NCI-H2196 (cell line): ENCODE measurements around the gene ANAPC15.
A peak's percentile ranks its signal among the peaks of the same experiment; 100 is the strongest.

Source experiments
- DNase-seq: peaks from one replicate; lab custom pipeline; 2025; ENCODE audit not compliant: unreplicated experiment; lab: John Stamatoyannopoulos, UW

ANAPC15 gene

DNA sequence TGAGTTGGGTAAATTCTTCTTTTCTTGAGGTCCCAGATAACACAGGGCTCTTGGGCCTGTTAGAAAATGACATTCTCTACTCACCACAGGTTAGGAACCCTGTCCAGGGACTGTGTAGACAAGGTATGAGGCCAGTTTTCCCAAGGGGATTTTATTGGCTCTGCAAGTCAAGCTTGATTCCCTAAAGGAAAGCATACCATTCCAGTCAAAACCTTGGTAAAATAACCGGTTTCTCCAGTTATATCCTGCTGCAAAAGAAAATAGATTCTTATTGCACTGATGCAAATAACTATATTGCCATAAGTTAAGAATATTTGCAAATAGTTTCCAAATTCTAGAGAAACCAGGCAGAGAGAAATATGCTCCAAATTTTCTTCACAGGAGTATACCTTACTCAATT, 13.5 kb upstream of the ANAPC15 start:
- DNase-seq: no peak

DNA sequence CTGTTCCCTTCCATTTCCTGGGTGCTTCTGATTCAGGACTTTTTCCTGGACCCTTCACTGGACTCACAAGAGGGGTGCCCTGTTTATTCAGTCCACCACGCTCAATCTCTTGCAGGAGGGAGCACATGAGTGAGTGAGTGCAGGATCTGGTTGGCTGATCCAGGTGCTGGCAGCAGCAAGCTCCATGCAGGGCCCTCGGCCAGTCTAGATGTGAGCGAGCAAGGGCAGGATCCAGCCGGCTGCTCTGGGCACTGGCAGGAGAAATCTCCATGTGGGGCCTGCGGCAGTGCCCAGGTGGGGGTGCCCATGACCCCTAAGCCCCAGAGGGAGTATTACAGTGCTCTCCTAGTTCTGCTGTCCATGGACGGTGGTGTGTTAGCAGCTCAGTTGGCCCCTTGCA, 11.6 kb upstream of the ANAPC15 start:
- no peak for DNase-seq

- no peak for DNase-seq
Observed at GRCh38 chr11:72123117-72123653, 10.7 kb upstream of the ANAPC15 start.

DNA sequence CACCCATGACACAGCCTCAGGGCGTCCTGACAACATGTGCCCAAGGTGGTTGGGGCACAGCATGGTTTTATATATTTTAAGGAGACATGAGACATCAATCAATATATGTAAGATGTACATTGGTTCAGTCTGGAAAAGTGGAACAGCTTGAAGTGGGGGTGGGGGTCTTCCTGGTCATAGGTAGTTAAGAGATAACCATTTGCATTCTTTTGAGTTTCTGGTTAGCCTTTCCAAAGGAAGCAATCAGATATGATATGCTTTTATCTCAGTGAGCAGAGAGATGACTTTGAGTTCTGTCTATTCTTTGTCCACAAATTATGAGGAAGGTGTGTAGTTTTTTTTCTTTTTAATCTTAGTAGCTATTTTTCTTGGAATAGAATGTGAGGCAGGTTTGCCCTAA, 10.1 kb upstream of the ANAPC15 start:
- DNase-seq: no peak

DNA sequence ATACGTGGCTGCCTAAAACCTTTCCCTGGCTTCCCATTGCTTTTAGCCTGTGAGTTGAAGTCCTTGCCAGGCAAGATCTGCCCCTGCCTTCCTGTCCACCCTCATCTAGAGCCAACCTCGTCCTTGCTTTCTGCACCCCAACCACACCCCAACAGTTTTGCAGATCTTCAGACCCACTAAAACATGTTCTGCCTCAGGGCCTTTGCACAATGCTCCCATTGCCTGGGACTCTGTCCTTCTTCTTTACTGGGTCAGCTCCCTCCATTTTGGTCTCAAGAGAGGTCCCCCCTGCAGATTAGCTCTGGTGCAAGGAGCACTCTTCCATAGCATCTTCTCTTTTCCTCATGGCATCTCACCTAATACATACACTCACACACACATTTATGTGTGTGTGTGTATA, 8.4 kb upstream of the ANAPC15 start:
- no peak for DNase-seq

DNA sequence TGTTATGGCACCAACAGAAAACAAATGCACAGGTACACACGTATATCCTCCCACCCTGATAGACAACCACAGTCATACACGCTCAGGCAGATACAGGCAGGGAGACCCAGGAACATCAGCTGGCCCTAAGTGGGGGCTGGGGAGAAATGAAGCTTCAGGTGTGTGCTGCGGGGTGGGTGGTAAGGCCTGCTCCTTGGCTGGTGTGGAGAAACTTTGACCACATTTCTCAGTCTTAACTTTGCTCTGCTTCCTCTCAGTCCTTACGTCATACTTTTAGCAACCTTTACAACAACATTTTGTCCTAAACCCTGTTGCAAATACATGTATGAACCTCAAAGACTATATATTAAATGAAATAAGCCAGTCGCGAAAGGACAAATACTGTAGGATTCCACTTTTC, 6.7 kb upstream of the ANAPC15 start:
- no peak for DNase-seq

DNA sequence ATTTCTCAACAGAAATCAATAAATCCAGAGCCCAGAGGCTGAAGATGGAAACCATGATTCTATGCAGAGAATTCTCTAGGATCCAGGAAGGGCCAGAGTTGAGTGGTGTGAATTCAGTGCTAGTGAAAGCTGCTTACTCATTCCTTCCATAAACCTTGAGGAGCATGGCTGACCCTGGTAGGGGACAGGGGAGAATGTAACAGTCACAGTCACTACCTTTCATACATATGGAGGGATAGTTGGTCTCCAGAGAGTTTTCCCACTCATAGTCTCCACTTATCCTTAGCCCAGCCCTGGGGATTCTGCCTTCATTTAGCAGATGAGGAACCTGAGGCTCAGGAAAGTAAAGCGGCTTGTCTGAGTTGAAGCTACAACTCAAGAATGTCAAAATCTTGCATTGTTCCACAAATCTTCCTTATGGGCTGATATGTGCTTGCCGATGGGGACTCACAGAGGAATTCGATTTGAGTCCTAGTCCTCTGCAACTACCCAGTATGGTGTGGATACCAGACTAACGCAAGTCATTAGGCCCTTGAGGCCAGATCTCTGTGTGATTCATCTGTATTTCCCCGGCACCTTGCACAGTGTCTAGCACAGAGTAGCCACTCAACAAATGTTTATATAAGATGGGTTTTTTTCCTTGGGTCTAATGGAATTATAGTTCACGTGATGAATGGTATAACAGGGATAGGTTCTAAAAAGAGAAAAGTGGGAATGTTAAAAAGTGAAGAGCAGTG, 3.7 kb upstream of the ANAPC15 start:
- no peak for DNase-seq

- no peak for DNase-seq
Observed at GRCh38 chr11:72114570-72114969, 2.1 kb upstream of the ANAPC15 start.

GRCh38 chr11:72112978-72113808, 698 bp upstream of the ANAPC15 start:
- DNase-seq: no peak

- no peak for DNase-seq
Observed at GRCh38 chr11:72111300-72112142, 974 bp downstream of the ANAPC15 start.

GRCh38 chr11:72105888-72106287, 6.6 kb downstream of the ANAPC15 start, which contains the start of gene TOMT:
Gene TOMT, plus strand, starts transcription at chr11:72105924. Its CDS starts 28 bp downstream, at chr11:72105952.
- DNase-seq: no peak

DNA sequence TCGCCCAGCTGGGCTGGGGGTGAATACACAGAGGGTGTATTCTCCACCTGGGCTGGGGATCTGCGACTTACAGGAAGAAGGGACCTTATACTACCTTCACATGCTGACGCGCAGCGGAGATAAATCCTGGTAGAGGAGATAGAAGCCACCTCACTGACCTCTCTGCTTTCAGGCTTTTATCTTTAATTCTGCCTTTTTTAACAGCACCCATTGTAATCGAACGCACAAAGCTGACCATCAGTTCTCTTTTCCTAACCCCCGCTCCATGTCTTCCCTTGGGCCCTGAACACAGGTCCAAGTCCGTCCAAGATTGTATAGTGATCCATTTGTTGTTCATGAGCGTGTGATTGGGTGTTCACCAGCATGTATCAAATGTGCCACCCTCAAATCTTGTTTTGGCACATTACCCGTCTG, 8.7 kb downstream of the ANAPC15 start:
- DNase-seq: no peak

- DNase-seq: peak; percentile 99
Observed at GRCh38 chr11:72102946-72103753, 9.3 kb downstream of the ANAPC15 start, which contains the start of gene LAMTOR1. Gene LAMTOR1, minus strand, starts transcription at chr11:72103297. Its CDS starts 73 bp downstream, at chr11:72103224.

DNA sequence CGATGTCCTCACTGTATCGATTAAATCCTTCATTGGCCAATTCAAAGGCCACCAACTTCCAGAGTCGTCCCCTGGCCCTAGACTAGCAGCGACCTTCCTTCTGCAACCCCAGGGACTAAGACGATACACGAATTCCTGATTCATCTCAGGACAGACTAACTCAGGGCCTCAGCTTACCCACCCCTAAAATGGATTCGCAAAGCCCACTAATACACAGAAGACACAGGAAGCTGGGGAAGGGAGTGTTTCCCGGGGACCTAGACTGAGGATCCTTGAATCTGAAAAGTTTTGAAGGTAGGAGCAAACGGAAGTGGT, 9.9 kb downstream of the ANAPC15 start:
- DNase-seq: no peak

DNA sequence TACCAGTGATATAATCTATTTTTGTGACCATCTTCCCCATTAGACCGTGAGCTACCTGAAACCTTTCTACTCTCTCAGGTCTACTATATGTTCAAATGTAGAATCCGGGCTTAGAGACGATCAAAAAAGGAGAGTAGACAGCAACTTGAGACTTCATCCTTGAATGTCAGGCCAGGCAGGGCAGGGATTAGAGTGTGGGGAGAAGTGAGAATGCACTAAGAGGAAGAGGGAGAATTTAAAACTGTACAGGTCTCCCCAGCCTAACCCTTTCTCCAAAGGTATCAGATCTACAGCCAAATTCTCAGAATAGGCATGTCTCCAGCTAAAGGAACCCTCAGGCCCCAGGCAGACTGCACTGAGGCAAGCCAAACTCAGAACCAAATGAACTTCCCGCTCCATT, 10.3 kb downstream of the ANAPC15 start:
- no peak for DNase-seq

DNA sequence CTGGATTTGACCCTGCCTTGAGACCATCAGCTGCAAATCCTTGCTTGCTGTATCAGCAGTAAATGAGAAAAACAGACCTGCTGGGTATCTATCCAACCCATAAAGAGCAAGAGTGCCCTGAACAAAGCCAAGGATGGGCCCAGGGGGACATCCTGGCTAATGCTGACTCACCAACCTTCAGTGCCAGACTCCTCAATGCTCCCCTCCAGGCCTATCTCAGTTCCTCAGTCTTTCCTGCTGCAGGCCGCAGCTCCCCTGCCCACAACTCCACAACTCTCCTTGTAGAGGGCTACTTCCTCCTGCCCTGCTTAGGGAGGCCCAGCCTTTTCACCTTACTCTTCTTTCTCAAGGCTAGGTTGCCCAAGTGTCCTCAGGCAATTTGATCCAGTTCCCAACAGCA, 12.0 kb downstream of the ANAPC15 start:
- no peak for DNase-seq

GRCh38 chr11:72100009-72100408, 12.5 kb downstream of the ANAPC15 start:
- DNase-seq: no peak

GRCh38 chr11:72098741-72099140, 13.8 kb downstream of the ANAPC15 start:
- DNase-seq: no peak

- DNase-seq: peak; percentile 65
Observed at GRCh38 chr11:72091292-72091691, 21.2 kb downstream of the ANAPC15 start.

DNA sequence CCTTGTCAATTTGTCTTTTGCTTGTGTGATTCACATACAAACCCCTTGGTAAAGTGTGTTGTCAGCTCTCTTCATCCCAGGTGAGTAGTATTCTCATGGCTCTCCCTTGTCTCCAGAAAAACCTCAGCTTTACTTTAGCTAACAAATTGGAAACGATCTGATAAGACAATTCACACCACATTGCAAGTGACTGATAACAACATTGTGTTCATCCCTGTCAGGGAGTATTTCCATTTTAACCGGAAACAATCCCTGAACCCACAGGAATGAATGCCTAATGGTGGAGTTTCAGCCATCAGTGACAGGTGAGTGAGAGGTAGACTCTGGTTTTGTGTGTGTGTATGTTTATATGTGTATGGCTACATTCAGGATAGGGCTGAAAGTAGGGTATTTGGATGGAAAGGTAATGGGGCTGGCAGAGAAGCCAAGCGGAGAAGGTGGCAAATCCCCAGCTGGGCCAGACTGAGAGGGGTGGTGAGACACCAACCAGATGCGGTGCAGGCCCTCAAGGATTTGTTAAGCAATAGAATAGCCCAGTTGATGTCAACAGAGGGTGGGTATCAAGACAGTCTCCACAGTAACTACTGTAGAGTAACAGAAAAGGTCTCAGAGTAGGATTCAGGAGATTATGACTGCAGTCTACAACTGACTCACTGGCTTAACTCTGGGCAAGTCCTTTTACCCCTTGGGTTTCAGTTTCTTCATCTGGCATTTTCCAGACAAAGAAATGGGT, 24.3 kb downstream of the ANAPC15 start:
- no peak for DNase-seq
